Uterus (tissue), 4 donors: ENCODE results near the gene GLIS1. TPM values are rescaled to one million over a fixed set of nuclear protein-coding genes. Genes with fewer than 3 reads are reported as not detected.
A peak's percentile ranks its signal among the peaks of the same experiment; 100 is the strongest.

Experiments
- DNase-seq, 2 donors: peaks; one replicate each; pipeline ENCODE4 v3.0.0-alpha.2; 2019 to 2020
- H3K27ac ChIP-seq, 2 donors: fragments of 200-600 bp; sonication (generic); 1 replicate in 1 of 2; 2 replicates in 1 of 2; pipeline ENCODE4 v1.5.1; 2016 to 2018
- H3K27me3 ChIP-seq, 2 donors: fragments of 200-600 bp; sonication (generic); one replicate each; pipeline ENCODE4 v1.5.1; 2018 to 2019; ENCODE audit warnings: control low read depth in 1 of 2
- H3K36me3 ChIP-seq, 2 donors: fragments of 200-600 bp; sonication (generic); one replicate each; pipeline ENCODE4 v1.5.1; 2019; ENCODE audit warnings: control low read depth in 1 of 2
- H3K4me1 ChIP-seq, 2 donors: fragments of 200-600 bp; sonication (generic); one replicate each; pipeline ENCODE4 v1.5.1; 2018 to 2019; ENCODE audit warnings: control low read depth in 1 of 2
- H3K4me3 ChIP-seq, 2 donors: fragments of 200-600 bp; sonication (generic); 1 replicate in 1 of 2; 2 replicates in 1 of 2; pipeline ENCODE4 v1.5.1; 2018 to 2019; ENCODE audit warnings: mild to moderate bottlenecking in 1 of 2
- H3K9me3 ChIP-seq, 2 donors: fragments of 200-600 bp; sonication (generic); one replicate each; pipeline ENCODE4 v1.5.1; 2019; ENCODE audit warnings: control low read depth in 1 of 2
- POLR2A ChIP-seq, 2 donors: fragments of 450-650 bp; IDR thresholded peaks; one replicate each; pipeline ENCODE4 v1.6.1; 2016; ENCODE audit warnings: antibody characterized with exemption in 2 of 2, mild to moderate bottlenecking in 1 of 2, moderate library complexity in 1 of 2
- intact Hi-C: fragments of 100-400 bp; cut with DNase I; formaldehyde crosslinking; loops from one replicate; pipeline ENCODE4 v1.15.1; 2023; ENCODE audit warnings: low total_unique reads
- total RNA-seq, 4 donors: library from RNA; depleted of rRNA in 3 of 4; stranded (reverse); fragments of >200 nt in 3 of 4; gene quantifications; one replicate each; pipeline versions ENCODE4 v1.1.0 to v1.2.4, GENCODE V29; 2014 to 2023
- TF ChIP-seq, protein P1 (sequence below), 4 experiments: fragments of 200-600 bp in 2 of 4; fragments of 450-650 bp in 2 of 4; sonication (generic) in 2 of 4; IDR thresholded peaks; one replicate each; pipeline ENCODE4 v1.5.1; 2016 to 2019; ENCODE audit warnings: antibody characterized with exemption in 4 of 4, mild to moderate bottlenecking in 2 of 4, moderate library complexity in 1 of 4
- donor health status: DM: yes; HTN: yes; CAD: no.

Gene GLIS1
- total RNA-seq, 4 donors from 2014 or later = 0.21 to 1.0 TPM; not detected in 2

DNA sequence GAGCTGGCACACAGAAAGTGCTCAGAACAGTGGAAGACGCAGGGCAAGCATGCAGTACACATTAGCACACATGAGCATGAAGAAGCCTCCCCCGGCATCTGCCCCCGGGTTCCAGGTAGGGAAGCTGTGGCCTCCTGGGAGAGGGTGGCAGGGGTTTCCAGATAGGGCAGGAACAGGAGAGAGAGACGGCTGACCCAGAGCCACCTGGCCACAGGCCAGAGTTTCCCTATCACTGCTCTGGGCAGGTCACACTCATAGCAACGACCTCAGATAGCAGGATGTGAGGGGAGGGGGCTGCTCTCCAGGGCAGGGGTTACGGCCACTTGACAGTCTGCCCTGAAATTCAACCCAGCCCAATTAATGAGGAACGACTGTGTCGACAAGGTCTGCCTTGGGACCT lies 36.6 kb downstream of the GLIS1 start:
- Histone ChIP-seq H3K4me3 (no peak overlapping the region), H3K27me3 (no peaks in the 10 kb centered on the region), H3K27ac (no peak overlapping the region), H3K4me1 (no peaks in the 10 kb centered on the region), H3K9me3 (no peaks in the 10 kb centered on the region), H3K36me3 (no peaks in the 10 kb centered on the region)
- DNase-seq = no peak
- intact Hi-C loops = no loop called here
- TF ChIP-seq, protein P1, sequence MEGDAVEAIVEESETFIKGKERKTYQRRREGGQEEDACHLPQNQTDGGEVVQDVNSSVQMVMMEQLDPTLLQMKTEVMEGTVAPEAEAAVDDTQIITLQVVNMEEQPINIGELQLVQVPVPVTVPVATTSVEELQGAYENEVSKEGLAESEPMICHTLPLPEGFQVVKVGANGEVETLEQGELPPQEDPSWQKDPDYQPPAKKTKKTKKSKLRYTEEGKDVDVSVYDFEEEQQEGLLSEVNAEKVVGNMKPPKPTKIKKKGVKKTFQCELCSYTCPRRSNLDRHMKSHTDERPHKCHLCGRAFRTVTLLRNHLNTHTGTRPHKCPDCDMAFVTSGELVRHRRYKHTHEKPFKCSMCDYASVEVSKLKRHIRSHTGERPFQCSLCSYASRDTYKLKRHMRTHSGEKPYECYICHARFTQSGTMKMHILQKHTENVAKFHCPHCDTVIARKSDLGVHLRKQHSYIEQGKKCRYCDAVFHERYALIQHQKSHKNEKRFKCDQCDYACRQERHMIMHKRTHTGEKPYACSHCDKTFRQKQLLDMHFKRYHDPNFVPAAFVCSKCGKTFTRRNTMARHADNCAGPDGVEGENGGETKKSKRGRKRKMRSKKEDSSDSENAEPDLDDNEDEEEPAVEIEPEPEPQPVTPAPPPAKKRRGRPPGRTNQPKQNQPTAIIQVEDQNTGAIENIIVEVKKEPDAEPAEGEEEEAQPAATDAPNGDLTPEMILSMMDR (IDR thresholded peaks at IDR 0.05) = no peak
- TF ChIP-seq POLR2A (IDR thresholded peaks at IDR 0.05) = no peak

DNA sequence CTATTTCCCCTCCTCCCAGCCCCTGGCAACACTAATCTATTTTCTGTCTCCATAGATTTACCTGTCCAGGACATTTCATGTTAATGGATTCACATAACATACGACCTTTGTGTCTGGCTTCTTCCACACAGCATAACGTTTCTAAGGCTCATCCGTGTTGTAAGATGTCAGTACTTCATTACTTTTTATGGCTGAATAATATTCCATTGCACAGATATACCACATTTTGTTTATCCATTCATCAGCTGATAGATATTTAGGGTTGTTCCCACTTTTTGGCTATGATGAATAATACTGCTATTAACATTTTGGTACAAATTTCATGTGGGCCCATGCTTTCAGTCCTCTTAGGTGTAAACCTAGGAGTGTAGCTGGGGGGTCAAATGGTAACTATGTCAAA lies 38.2 kb downstream of the GLIS1 start:
- Histone ChIP-seq H3K27me3 (no peaks in the 10 kb centered on the region), H3K4me3 (no peak overlapping the region)

DNA sequence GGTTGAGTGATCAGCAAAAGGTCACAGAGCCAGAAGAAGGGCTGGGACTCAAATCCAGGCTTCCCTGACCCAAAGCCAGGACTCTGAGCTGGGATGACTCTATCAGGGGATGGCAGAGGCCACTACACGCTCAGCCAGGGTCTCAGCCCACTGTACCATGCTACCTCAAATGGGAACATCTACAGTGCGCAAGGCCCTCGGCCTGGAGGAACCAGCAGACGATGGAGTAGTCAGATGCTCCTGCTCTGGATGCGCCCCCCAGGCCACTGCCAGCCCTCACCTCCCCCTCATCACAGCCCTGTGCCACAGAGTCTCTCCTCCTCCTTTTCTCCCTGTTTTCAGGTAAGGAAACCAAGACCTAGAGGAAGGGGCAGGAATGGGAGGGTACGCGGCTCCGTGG lies 39.0 kb downstream of the GLIS1 start:
- TF ChIP-seq POLR2A (IDR thresholded peaks at IDR 0.05) = no peak
- TF ChIP-seq, protein P1 (IDR thresholded peaks at IDR 0.05) = no peak
- Histone ChIP-seq H3K27ac (no peak overlapping the region), H3K27me3 (no peaks in the 10 kb centered on the region), H3K4me3 (no peak overlapping the region), H3K9me3 (no peaks in the 10 kb centered on the region), H3K36me3 (no peaks in the 10 kb centered on the region), H3K4me1 (no peaks in the 10 kb centered on the region)
- DNase-seq = no peak
- intact Hi-C loops = no loop called here

More for the DNA sequence above, 38.2 kb downstream of the GLIS1 start:
- Histone ChIP-seq H3K27ac (no peak overlapping the region), H3K36me3 (no peaks in the 10 kb centered on the region), H3K4me1 (no peaks in the 10 kb centered on the region), H3K9me3 (no peaks in the 10 kb centered on the region)
- no peak for TF ChIP-seq POLR2A (IDR thresholded peaks at IDR 0.05)
- TF ChIP-seq, protein P1 (IDR thresholded peaks at IDR 0.05) = no peak
- intact Hi-C loops = no loop called here
- DNase-seq = no peak

DNA sequence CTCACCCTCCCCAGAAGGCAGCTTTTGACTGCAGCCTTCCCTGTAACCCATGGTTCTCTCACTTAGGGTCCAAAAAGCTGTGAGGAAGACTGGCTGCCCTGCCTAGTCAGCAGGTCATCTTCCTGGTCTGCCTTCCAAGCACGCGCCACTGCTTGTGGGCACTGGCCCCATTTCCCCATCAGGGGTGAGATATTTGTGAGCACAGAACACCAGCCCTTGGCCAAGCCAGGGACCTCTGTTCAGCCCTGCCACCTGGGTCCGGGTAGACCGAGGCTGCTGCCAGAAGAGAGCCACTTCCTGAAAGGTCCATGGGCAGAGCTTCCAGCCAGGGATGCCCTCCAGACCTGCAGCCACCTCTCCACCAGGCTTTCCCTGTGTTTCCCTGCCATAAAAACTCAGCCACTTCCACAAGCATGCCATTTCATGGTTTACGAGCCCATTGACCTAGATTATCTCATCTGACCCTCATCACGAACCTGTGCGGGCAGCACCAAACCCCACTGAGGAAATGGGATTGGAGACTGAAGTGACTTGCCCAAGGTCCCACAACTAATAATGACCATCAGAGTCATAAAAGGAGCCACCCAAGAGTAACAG lies 40.5 kb downstream of the GLIS1 start:
- no peaks in the 10 kb centered on the region for H3K9me3 ChIP-seq
- H3K4me3 ChIP-seq = no peak overlapping the region
- no peak overlapping the region for H3K27ac ChIP-seq
- H3K27me3 ChIP-seq = no peaks in the 10 kb centered on the region
- DNase-seq = no peak
- TF ChIP-seq POLR2A (IDR thresholded peaks at IDR 0.05) = no peak
- TF ChIP-seq, protein P1 (IDR thresholded peaks at IDR 0.05) = no peak
- no peaks in the 10 kb centered on the region for H3K36me3 ChIP-seq
- H3K4me1 ChIP-seq = no peaks in the 10 kb centered on the region
- intact Hi-C loops = no loop called here

DNA sequence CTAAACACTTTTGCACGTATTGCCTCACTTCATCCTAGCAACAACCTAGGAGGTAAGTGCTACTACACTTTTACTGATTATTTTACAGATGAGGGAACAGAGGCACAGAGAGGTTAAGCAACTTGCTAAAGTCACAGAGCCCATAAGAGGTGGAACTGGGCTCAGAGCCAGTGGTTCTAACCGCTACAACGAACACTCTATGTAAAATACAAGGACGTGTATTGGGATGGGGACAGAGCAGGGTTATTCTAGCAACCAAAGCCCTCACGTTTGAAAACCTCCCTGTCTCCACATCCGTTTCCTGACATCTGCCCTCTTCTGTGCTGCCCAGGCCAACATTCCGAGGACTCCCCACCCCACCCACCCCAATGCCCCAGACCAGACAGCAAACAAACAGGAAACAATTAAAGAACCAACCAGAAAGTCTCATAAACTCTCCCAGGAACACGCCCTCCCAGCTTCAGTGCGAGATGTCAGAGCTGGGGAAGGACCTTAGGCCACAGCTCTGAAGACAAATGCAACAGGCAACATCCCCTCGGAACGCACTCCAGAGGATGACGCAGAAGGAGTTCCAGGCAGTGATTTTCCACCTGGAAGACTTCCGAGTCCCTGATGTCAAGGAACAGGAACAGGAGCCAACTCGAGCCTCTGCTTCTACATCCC lies 41.1 kb downstream of the GLIS1 start:
- intact Hi-C loops = no loop called here
- peak; percentile 27 to 45 for DNase-seq
- H3K4me1 ChIP-seq = no peaks in the 10 kb centered on the region
- TF ChIP-seq, protein P1 (IDR thresholded peaks at IDR 0.05) = no peak
- TF ChIP-seq POLR2A (IDR thresholded peaks at IDR 0.05) = no peak
- no peak overlapping the region for H3K4me3 ChIP-seq
- H3K36me3 ChIP-seq = no peaks in the 10 kb centered on the region
- H3K27me3 ChIP-seq = no peaks in the 10 kb centered on the region
- H3K27ac ChIP-seq = no peak overlapping the region
- H3K9me3 ChIP-seq = no peaks in the 10 kb centered on the region
